Inflammatory macrophage treated with lipopolysaccharide for 1 hour (primary cell): ENCODE data around the gene ERMP1.
"Not testable (repeated sequence)": the region's sequence is repeated elsewhere in the genome, so short reads cannot be mapped to it uniquely, and the experiment has no call there.

Experiments
- DNase-seq, 2 donors: peaks; one replicate each; pipeline ENCODE4 v3.0.0-alpha.2; 2020 to 2022

The ERMP1 gene

GRCh38 chr9:5832538-5833529 is at the start of gene ERMP1:
Gene ERMP1, minus strand, starts transcription at chr9:5833117. Its CDS starts 90 bp downstream, at chr9:5833027.
- DNase-seq = peak; percentile 73 to 93

GRCh38 chr9:5882244-5883012 is 49.5 kb upstream of the ERMP1 start:
- DNase-seq = not testable (repeated sequence)

- DNase-seq = no peak
Measured at GRCh38 chr9:5879419-5880181, 46.7 kb upstream of the ERMP1 start.

GRCh38 chr9:5876711-5877110 is 43.8 kb upstream of the ERMP1 start:
- no peak for DNase-seq

GRCh38 chr9:5876026-5876425 is 43.1 kb upstream of the ERMP1 start:
- DNase-seq = no peak

GRCh38 chr9:5874048-5874447 is 41.1 kb upstream of the ERMP1 start:
- no peak for DNase-seq

GRCh38 chr9:5873439-5873838 is 40.5 kb upstream of the ERMP1 start:
- no peak for DNase-seq

- DNase-seq = no peak
Measured at GRCh38 chr9:5872511-5872910, 39.6 kb upstream of the ERMP1 start.

- DNase-seq = no peak
Measured at GRCh38 chr9:5871785-5872184, 38.9 kb upstream of the ERMP1 start.

GRCh38 chr9:5870691-5871090 is 37.8 kb upstream of the ERMP1 start:
- no peak for DNase-seq

GRCh38 chr9:5870020-5870339 is 37.1 kb upstream of the ERMP1 start:
- DNase-seq = no peak

- DNase-seq = no peak
Measured at GRCh38 chr9:5869315-5870019, 36.5 kb upstream of the ERMP1 start.

- DNase-seq = no peak
Measured at GRCh38 chr9:5868235-5868634, 35.3 kb upstream of the ERMP1 start.

- DNase-seq = no peak
Measured at GRCh38 chr9:5866685-5867084, 33.8 kb upstream of the ERMP1 start.

GRCh38 chr9:5866272-5866671 is 33.4 kb upstream of the ERMP1 start:
- no peak for DNase-seq

GRCh38 chr9:5864446-5864845 is 31.5 kb upstream of the ERMP1 start:
- no peak for DNase-seq

GRCh38 chr9:5863092-5863746 is 30.3 kb upstream of the ERMP1 start:
- no peak for DNase-seq

- DNase-seq = peak in 1 of 2 donors; percentile 15
Measured at GRCh38 chr9:5858833-5859232, 25.9 kb upstream of the ERMP1 start.

- DNase-seq = peak; percentile 30 to 40
Measured at GRCh38 chr9:5857928-5858327, 25.0 kb upstream of the ERMP1 start.

- no peak for DNase-seq
Measured at GRCh38 chr9:5854063-5854790, 21.3 kb upstream of the ERMP1 start.

GRCh38 chr9:5853617-5854016 is 20.7 kb upstream of the ERMP1 start:
- no peak for DNase-seq
